GM21526 (cell line): Measurements from ENCODE around the gene NTRK1.

Experiments used
- ATAC-seq: cut with Tn5 transposase; IDR thresholded peaks from one replicate; pipeline ENCODE4 v1.9.1; 2021; ENCODE audit warnings: moderate library complexity; ENCODE audit not compliant: unreplicated experiment, low FRiP score

NTRK1 gene

GRCh38 chr1:156929596-156930238 lies 69.1 kb downstream of the NTRK1 start:
- ATAC-seq: no peak

GRCh38 chr1:156930483-156930882 lies 69.8 kb downstream of the NTRK1 start:
- ATAC-seq: no peak
